ENCODE data around the gene ZNF256.

DNA sequence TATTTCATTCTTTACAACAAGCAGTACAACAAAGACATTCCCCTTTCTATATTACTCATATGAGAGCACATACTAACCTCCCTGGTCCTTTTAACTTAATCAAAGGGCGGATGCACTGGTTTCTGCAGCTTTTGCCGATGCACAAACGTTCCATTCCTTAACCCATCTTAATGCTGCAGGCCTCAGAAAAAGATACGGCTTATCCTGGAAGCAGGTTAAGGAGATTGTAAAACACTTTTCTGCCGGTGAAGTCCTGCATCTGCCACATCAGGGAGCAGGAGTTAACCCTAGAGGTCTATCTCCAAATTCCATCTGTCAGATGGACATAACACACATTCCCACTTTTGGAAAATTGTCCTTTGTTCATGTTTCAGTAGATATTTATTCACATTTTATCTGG is 47.2 kb downstream of the ZNF256 start:
- TF ChIP-seq EZH2phosphoT487 (IDR thresholded peaks at IDR 0.05; ENCODE audit: insufficient read depth, low read depth) (no peak), EZH2 (IDR thresholded peaks at IDR 0.05; ENCODE audit: insufficient read depth, poor library complexity, severe bottlenecking) (no peak)
